SK-N-SH treated with all-trans-retinoic acid at 6 μM for 48 hours (cell line): Measurements from ENCODE around the gene SLC49A4.

Source experiments
- ATAC-seq: fragments of 200-7000 bp; cut with Tn5 transposase; 3 replicates; pipeline ENCODE4 v1.9.1; 2020; ENCODE audit warnings: mild to moderate bottlenecking, moderate library complexity
- ARNTL ChIP-seq: fragments of 450-650 bp; formaldehyde crosslinking; IDR thresholded peaks from 2 replicates; pipeline ENCODE4 v1.5.0; 2020; ENCODE audit warnings: low read depth, mild to moderate bottlenecking, moderate library complexity, borderline replicate concordance
- BACH2 ChIP-seq: fragments of 250-450 bp; sonication (Bioruptor Pico); IDR thresholded peaks from 2 replicates; pipeline ENCODE4 v1.9.0; 2021; ENCODE audit warnings: mild to moderate bottlenecking, borderline replicate concordance
- CSDC2 ChIP-seq: fragments of 250-450 bp; sonication (Bioruptor Pico); IDR thresholded peaks from 2 replicates; pipeline ENCODE4 v1.5.0; 2020; ENCODE audit warnings: mild to moderate bottlenecking, moderate library complexity
- ESRRG ChIP-seq: fragments of 250-450 bp; sonication (Bioruptor Pico); IDR thresholded peaks from 2 replicates; pipeline ENCODE4 v1.6.1; 2021; ENCODE audit warnings: mild to moderate bottlenecking
- GLIS3 ChIP-seq: fragments of 250-450 bp; sonication (Bioruptor Pico); IDR thresholded peaks from 2 replicates; pipeline ENCODE4 v1.5.0; 2020; ENCODE audit warnings: mild to moderate bottlenecking, moderate library complexity
- ISL1 ChIP-seq: fragments of 250-450 bp; sonication (Bioruptor Pico); IDR thresholded peaks from 2 replicates; pipeline ENCODE4 v2.1.2; 2022; ENCODE audit warnings: mild to moderate bottlenecking, moderate library complexity
- OSR1 ChIP-seq: fragments of 250-450 bp; sonication (Bioruptor Pico); IDR thresholded peaks from 2 replicates; pipeline ENCODE4 v1.8.0; 2022; ENCODE audit warnings: moderate library complexity, mild to moderate bottlenecking, inconsistent platforms
- PPARA ChIP-seq: fragments of 250-450 bp; sonication (Bioruptor Pico); IDR thresholded peaks from 2 replicates; pipeline ENCODE4 v1.5.0; 2020; ENCODE audit warnings: mild to moderate bottlenecking, borderline replicate concordance
- RARB ChIP-seq: fragments of 250-450 bp; sonication (Bioruptor Pico); IDR thresholded peaks from 2 replicates; pipeline ENCODE4 v1.8.0; 2021; ENCODE audit warnings: mild to moderate bottlenecking, moderate library complexity
- SNAI2 ChIP-seq: fragments of 250-450 bp; sonication (Bioruptor Pico); IDR thresholded peaks from 2 replicates; pipeline ENCODE4 v1.5.0; 2020; ENCODE audit warnings: mild to moderate bottlenecking, moderate library complexity
- TOX ChIP-seq: fragments of 250-450 bp; sonication (Bioruptor Pico); IDR thresholded peaks from 2 replicates; pipeline ENCODE4 v1.8.0; 2021; ENCODE audit warnings: mild to moderate bottlenecking, moderate library complexity, borderline replicate concordance
- ZFP3 ChIP-seq: fragments of 250-450 bp; sonication (Bioruptor Pico); IDR thresholded peaks from 2 replicates; pipeline ENCODE4 v1.5.0; 2020; ENCODE audit warnings: mild to moderate bottlenecking, moderate library complexity
- ZFP30 ChIP-seq: fragments of 450-650 bp; formaldehyde crosslinking; IDR thresholded peaks from 2 replicates; pipeline ENCODE4 v1.5.0; 2022; ENCODE audit warnings: mild to moderate bottlenecking, moderate library complexity
- ZNF565 ChIP-seq: fragments of 450-650 bp; formaldehyde crosslinking; conservative IDR thresholded peaks from 2 replicates; pipeline ENCODE4 v1.5.0; 2020; ENCODE audit warnings: low read depth, mild to moderate bottlenecking, moderate library complexity
- ZNF8 ChIP-seq: fragments of 450-650 bp; formaldehyde crosslinking; IDR thresholded peaks from 2 replicates; pipeline ENCODE4 v1.5.0; 2020; ENCODE audit warnings: mild to moderate bottlenecking, moderate library complexity
- TF ChIP-seq, protein P1 (sequence below): fragments of 250-450 bp; sonication (Bioruptor Pico); IDR thresholded peaks from 2 replicates; pipeline ENCODE4 v1.5.1; 2021; ENCODE audit warnings: mild to moderate bottlenecking, moderate library complexity
- TF ChIP-seq, protein P2 (sequence below): fragments of 250-450 bp; sonication (Bioruptor Pico); IDR thresholded peaks from 2 replicates; pipeline ENCODE4 v1.8.0; 2020; ENCODE audit warnings: mild to moderate bottlenecking, moderate library complexity, borderline replicate concordance
- TF ChIP-seq, protein P3 (sequence below): fragments of 250-450 bp; sonication (Bioruptor Pico); IDR thresholded peaks from 2 replicates; pipeline ENCODE4 v1.8.0; 2021; ENCODE audit warnings: low read depth, mild to moderate bottlenecking, moderate library complexity, borderline replicate concordance
- TF ChIP-seq, protein P4 (sequence below): fragments of 250-450 bp; sonication (Bioruptor Pico); IDR thresholded peaks from 2 replicates; pipeline ENCODE4 v1.5.0; 2020; ENCODE audit warnings: mild to moderate bottlenecking, moderate library complexity

Gene SLC49A4

DNA sequence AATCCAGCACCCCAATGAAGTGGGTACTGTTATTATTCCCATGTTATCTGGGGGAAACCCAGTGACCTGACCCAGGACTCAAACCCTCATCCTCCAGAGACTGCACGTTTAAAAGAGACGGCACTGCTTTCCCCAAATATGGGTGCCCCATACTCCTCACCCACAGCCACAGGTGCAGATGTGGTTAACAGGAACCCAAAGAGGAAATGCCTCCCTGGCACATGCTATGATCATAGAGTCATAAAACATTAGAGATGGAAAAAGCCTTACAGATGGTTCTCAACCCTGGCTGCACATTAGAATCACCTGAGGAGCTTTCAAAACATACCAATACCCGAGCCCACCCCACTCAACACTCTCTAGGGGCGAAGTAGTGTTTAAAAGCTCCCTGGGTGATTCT lies 121.2 kb downstream of the SLC49A4 start:
- ATAC-seq = no peak
- no peak for TF ChIP-seq ARNTL

DNA sequence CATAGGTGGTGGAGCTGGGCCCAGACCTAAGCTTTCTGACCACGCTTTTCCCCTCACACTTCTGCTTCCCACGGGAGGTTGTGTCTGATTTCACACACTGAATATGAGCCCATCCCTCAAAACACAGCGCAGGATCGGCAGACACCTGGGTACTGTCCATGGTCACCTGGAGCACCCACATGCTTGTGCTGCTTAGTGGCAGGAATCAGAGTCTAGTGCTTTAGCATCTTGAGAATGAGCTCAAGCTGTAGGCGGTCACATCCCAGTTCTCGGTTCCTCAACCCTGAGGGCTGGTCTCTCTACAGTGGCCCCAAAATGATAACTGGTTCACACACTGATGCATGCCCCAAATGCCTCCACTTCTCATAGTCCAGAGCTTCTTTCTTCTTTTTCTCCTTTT lies 121.7 kb downstream of the SLC49A4 start:
- TF ChIP-seq ZNF8 (CRISPR knock-in tag) = no peak
- no peak for ATAC-seq

DNA sequence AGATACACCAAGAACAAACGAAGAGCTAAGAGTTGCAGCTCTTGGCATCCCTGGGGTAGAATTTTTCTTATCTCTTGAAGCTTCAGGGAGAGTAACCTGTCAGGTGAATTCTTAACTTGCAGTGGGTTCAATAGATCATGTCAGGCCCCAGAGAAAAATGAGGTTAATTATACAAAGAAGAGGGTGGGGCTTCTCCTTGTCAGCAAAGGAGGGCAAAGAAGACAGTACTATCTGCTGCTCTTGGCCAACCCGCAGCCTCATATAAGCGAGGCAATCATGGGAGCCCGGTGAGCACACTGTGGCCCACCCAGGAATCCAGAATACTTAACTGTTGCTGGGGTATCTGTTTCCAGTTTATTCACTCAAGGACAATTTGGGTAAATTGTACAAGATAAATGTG lies 122.5 kb downstream of the SLC49A4 start:
- ATAC-seq = no peak
- TF ChIP-seq BACH2 (CRISPR knock-in tag) = no peak
- TF ChIP-seq OSR1 (CRISPR knock-in tag) = no peak
- no peak for TF ChIP-seq ISL1 (CRISPR knock-in tag)
- TF ChIP-seq GLIS3 = no peak
- no peak for TF ChIP-seq SNAI2 (CRISPR knock-in tag)
- no peak for TF ChIP-seq CSDC2 (CRISPR knock-in tag)
- no peak for TF ChIP-seq TOX
- TF ChIP-seq PPARA = no peak
- TF ChIP-seq ESRRG (CRISPR knock-in tag) = no peak
- TF ChIP-seq, protein P1, sequence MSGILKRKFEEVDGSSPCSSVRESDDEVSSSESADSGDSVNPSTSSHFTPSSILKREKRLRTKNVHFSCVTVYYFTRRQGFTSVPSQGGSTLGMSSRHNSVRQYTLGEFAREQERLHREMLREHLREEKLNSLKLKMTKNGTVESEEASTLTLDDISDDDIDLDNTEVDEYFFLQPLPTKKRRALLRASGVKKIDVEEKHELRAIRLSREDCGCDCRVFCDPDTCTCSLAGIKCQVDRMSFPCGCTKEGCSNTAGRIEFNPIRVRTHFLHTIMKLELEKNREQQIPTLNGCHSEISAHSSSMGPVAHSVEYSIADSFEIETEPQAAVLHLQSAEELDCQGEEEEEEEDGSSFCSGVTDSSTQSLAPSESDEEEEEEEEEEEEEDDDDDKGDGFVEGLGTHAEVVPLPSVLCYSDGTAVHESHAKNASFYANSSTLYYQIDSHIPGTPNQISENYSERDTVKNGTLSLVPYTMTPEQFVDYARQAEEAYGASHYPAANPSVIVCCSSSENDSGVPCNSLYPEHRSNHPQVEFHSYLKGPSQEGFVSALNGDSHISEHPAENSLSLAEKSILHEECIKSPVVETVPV = no peak
- TF ChIP-seq, protein P2, sequence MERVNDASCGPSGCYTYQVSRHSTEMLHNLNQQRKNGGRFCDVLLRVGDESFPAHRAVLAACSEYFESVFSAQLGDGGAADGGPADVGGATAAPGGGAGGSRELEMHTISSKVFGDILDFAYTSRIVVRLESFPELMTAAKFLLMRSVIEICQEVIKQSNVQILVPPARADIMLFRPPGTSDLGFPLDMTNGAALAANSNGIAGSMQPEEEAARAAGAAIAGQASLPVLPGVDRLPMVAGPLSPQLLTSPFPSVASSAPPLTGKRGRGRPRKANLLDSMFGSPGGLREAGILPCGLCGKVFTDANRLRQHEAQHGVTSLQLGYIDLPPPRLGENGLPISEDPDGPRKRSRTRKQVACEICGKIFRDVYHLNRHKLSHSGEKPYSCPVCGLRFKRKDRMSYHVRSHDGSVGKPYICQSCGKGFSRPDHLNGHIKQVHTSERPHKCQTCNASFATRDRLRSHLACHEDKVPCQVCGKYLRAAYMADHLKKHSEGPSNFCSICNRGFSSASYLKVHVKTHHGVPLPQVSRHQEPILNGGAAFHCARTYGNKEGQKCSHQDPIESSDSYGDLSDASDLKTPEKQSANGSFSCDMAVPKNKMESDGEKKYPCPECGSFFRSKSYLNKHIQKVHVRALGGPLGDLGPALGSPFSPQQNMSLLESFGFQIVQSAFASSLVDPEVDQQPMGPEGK = no peak
- TF ChIP-seq, protein P3, sequence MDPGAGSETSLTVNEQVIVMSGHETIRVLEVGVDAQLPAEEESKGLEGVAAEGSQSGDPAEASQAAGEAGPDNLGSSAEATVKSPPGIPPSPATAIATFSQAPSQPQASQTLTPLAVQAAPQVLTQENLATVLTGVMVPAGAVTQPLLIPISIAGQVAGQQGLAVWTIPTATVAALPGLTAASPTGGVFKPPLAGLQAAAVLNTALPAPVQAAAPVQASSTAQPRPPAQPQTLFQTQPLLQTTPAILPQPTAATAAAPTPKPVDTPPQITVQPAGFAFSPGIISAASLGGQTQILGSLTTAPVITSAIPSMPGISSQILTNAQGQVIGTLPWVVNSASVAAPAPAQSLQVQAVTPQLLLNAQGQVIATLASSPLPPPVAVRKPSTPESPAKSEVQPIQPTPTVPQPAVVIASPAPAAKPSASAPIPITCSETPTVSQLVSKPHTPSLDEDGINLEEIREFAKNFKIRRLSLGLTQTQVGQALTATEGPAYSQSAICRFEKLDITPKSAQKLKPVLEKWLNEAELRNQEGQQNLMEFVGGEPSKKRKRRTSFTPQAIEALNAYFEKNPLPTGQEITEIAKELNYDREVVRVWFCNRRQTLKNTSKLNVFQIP (CRISPR knock-in tag) = no peak
- TF ChIP-seq ZNF565 (CRISPR knock-in tag) = no peak

DNA sequence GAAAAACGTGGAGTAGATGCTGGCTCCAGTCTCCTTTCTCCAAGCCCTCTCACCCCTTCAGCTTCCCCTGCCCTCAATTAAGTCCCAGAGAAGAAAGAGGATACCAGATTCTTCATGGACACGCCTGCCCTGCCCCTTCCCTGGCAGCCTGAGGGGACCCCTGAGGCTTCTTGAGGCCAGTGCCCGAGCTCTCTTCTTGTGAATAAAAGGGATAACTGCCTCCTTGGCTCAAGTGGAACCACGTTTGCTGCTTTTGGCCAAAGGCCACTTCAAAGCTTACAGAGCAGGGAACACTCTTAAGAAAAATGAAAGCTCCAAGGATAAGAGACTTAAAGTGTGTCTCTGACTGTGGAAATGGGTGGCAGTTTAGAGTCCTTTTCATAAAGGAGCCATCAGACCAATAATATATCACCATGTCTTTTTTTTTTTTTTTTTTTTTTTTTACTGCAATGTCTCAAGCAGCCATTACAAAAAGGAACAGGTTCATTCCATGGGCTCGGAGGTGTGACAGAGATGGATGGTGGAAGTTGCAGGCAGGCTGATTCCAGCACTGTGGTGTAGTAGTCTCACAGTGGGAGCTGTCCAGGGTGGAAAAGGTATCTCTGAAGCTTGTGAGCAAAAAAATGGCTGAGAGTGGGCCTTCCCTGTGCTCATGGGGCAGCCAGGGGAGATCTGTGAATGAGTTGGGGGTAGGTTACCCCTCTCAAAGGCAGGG lies 123.9 kb downstream of the SLC49A4 start:
- TF ChIP-seq ARNTL (no peak), ZFP30 (CRISPR knock-in tag) (no peak), RARB (CRISPR knock-in tag) (no peak), TOX (no peak), ZFP3 (CRISPR knock-in tag) (no peak), ISL1 (CRISPR knock-in tag) (no peak), ZNF565 (CRISPR knock-in tag) (no peak), CSDC2 (CRISPR knock-in tag) (no peak), GLIS3 (no peak)
- TF ChIP-seq, protein P4, sequence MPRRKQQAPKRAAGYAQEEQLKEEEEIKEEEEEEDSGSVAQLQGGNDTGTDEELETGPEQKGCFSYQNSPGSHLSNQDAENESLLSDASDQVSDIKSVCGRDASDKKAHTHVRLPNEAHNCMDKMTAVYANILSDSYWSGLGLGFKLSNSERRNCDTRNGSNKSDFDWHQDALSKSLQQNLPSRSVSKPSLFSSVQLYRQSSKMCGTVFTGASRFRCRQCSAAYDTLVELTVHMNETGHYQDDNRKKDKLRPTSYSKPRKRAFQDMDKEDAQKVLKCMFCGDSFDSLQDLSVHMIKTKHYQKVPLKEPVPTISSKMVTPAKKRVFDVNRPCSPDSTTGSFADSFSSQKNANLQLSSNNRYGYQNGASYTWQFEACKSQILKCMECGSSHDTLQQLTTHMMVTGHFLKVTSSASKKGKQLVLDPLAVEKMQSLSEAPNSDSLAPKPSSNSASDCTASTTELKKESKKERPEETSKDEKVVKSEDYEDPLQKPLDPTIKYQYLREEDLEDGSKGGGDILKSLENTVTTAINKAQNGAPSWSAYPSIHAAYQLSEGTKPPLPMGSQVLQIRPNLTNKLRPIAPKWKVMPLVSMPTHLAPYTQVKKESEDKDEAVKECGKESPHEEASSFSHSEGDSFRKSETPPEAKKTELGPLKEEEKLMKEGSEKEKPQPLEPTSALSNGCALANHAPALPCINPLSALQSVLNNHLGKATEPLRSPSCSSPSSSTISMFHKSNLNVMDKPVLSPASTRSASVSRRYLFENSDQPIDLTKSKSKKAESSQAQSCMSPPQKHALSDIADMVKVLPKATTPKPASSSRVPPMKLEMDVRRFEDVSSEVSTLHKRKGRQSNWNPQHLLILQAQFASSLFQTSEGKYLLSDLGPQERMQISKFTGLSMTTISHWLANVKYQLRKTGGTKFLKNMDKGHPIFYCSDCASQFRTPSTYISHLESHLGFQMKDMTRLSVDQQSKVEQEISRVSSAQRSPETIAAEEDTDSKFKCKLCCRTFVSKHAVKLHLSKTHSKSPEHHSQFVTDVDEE = no peak
- TF ChIP-seq, protein P1 = no peak

More for the DNA sequence above, 123.9 kb downstream of the SLC49A4 start:
- ATAC-seq = peak; percentile 78
